Adrenal gland (tissue), 5 donors: ENCODE data around the gene TGFBRAP1.

Source experiments
- CTCF ChIP-seq, 6 experiments: fragments of 450-650 bp in 4 of 6; fragments of 200-600 bp in 2 of 6; sonication (generic) in 1 of 6; IDR thresholded peaks; 1 replicate in 5 of 6; 2 replicates in 1 of 6; pipeline versions ENCODE4 v1.5.1 to v1.8.0; 2016 to 2021; ENCODE audit warnings: antibody characterized with exemption in 6 of 6, mild to moderate bottlenecking in 2 of 6, moderate library complexity in 1 of 6
- POLR2A ChIP-seq, 2 donors: fragments of 450-650 bp; IDR thresholded peaks; one replicate each; pipeline ENCODE4 v1.6.1; 2017; ENCODE audit warnings: antibody characterized with exemption in 2 of 2, mild to moderate bottlenecking in 2 of 2, moderate library complexity in 1 of 2
- donor health status: DM: no; HTN: no; CAD: no.

- TF ChIP-seq CTCF (IDR thresholded peaks at IDR 0.05) = no peak
- TF ChIP-seq POLR2A (IDR thresholded peaks at IDR 0.05) = no peak
Observed at GRCh38 chr2:105376789-105377240, 47.3 kb upstream of the TGFBRAP1 start.
